ENCODE measurements around the gene HMGN4.

DNA sequence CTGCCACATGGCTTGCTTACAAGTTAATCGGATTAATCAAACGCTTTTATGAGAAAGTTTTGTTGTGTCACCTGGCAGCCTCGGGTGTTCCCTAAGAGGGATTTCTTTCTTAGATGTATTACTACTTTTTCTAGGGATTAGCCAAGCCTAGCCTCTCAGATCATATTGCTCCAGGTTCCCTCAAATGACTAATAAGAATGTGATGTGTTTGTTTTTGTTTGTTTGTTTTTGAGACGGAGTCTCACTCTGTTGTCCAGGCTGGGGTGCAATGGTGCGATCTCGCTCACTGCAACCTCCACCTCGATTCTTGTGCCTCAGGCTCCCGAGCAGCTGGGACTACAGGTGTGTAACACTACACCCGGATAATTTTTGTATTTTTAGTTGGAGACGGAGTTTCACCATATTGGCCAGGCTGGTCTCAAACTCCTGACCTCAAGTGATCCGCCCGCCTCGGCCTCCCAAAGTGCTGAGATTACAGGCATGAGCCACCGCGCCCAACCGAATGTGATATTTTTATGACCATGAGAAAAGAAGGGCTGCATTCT lies 977 bp downstream of the HMGN4 start:
- TF ChIP-seq, protein P1, sequence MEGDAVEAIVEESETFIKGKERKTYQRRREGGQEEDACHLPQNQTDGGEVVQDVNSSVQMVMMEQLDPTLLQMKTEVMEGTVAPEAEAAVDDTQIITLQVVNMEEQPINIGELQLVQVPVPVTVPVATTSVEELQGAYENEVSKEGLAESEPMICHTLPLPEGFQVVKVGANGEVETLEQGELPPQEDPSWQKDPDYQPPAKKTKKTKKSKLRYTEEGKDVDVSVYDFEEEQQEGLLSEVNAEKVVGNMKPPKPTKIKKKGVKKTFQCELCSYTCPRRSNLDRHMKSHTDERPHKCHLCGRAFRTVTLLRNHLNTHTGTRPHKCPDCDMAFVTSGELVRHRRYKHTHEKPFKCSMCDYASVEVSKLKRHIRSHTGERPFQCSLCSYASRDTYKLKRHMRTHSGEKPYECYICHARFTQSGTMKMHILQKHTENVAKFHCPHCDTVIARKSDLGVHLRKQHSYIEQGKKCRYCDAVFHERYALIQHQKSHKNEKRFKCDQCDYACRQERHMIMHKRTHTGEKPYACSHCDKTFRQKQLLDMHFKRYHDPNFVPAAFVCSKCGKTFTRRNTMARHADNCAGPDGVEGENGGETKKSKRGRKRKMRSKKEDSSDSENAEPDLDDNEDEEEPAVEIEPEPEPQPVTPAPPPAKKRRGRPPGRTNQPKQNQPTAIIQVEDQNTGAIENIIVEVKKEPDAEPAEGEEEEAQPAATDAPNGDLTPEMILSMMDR (IDR thresholded peaks at IDR 0.05) = no peak
- TF ChIP-seq POLR2A (IDR thresholded peaks at IDR 0.05) = no peak

Measured in prostate gland (tissue), 2 donors.